ENCODE measurements around the gene PAX8. TPM values are rescaled to one million over a fixed set of nuclear protein-coding genes. Genes with fewer than 3 reads are reported as not detected.

PAX8 gene
- total and polyA plus RNA-seq, 2 of the 13 experiments (the other 11 are each of a cell fraction or from before 2014, with no cell fraction given): 1.5 to 8.8 TPM

- TF ChIP-seq GPBP1L1 (CRISPR knock-in tag; IDR thresholded peaks at IDR 0.05) (no peak), SALL1 (CRISPR knock-in tag; IDR thresholded peaks at IDR 0.05) (peak; percentile 16; the same call in 1 of the 2 replicates), MIXL1 (CRISPR knock-in tag; IDR thresholded peaks at IDR 0.05) (no peak), ZNF570 (CRISPR knock-in tag; IDR thresholded peaks at IDR 0.05; ENCODE audit: borderline replicate concordance) (no peak), ZNF333 (CRISPR knock-in tag; IDR thresholded peaks at IDR 0.05; ENCODE audit: borderline replicate concordance) (no peak), ZNF614 (CRISPR knock-in tag; IDR thresholded peaks at IDR 0.05; ENCODE audit: borderline replicate concordance) (no peak), SIN3A (IDR thresholded peaks at IDR 0.05; ENCODE audit: borderline replicate concordance, low read depth, low read length) (no peak), ETV5 (CRISPR knock-in tag; IDR thresholded peaks at IDR 0.05; ENCODE audit: borderline replicate concordance) (0 out of 2 replicates have a peak, but pooled peaks have one; percentile 3), EED (CRISPR knock-in tag; IDR thresholded peaks at IDR 0.05) (0 out of 2 replicates have a peak, but pooled peaks have one; percentile 9), ZC3H4 (CRISPR knock-in tag; IDR thresholded peaks at IDR 0.05; ENCODE audit: borderline replicate concordance) (peak; percentile 39; the same call in 1 of the 2 replicates), ZBTB7A (CRISPR knock-in tag; IDR thresholded peaks at IDR 0.05) (0 out of 2 replicates have a peak, but pooled peaks have one; percentile 19), ZNF317 (CRISPR knock-in tag; IDR thresholded peaks at IDR 0.05) (no peak), ZNF337 (CRISPR knock-in tag; IDR thresholded peaks at IDR 0.05; ENCODE audit: borderline replicate concordance, low read depth) (no peak), ZMAT3 (CRISPR knock-in tag; conservative IDR thresholded peaks at IDR 0.05) (no peak), NFKB2 (CRISPR knock-in tag; IDR thresholded peaks at IDR 0.05; ENCODE audit: borderline replicate concordance) (no peak), ZNF737 (CRISPR knock-in tag; IDR thresholded peaks at IDR 0.05; ENCODE audit: borderline replicate concordance) (no peak), YEATS4 (CRISPR knock-in tag; IDR thresholded peaks at IDR 0.05; ENCODE audit: borderline replicate concordance) (no peak), CBX1 (IDR thresholded peaks at IDR 0.05; ENCODE audit: low read depth) (no peak), REXO4 (CRISPR knock-in tag; IDR thresholded peaks at IDR 0.05; ENCODE audit: borderline replicate concordance) (no peak), NR0B2 (CRISPR knock-in tag; IDR thresholded peaks at IDR 0.05) (no peak), RNF219 (CRISPR knock-in tag; IDR thresholded peaks at IDR 0.05) (no peak), KDM4B (CRISPR knock-in tag; IDR thresholded peaks at IDR 0.05) (no peak), KLF9 (CRISPR knock-in tag; IDR thresholded peaks at IDR 0.05; ENCODE audit: low read depth) (no peak), ZNF260 (CRISPR knock-in tag; IDR thresholded peaks at IDR 0.05; ENCODE audit: borderline replicate concordance, low read depth) (no peak), HDAC6 (IDR thresholded peaks at IDR 0.05; ENCODE audit: low read depth, low read length) (no peak), ZFP62 (CRISPR knock-in tag; IDR thresholded peaks at IDR 0.05) (no peak), ZNF546 (CRISPR knock-in tag; conservative IDR thresholded peaks at IDR 0.05) (no peak), ZNF883 (CRISPR knock-in tag; IDR thresholded peaks at IDR 0.05; ENCODE audit: not compliant biosample characterization) (no peak)
These were observed 78.5 kb downstream of the PAX8 start (continued) for GRCh38 chr2:113200236-113200635.
